ENCODE results near the gene SLC35B4.

- TF ChIP-seq EZH2 (IDR thresholded peaks at IDR 0.05; ENCODE audit: insufficient read depth, poor library complexity, severe bottlenecking): no peak
- TF ChIP-seq EZH2phosphoT487 (IDR thresholded peaks at IDR 0.05; ENCODE audit: insufficient read depth, low read depth): no peak
These were observed 47.9 kb upstream of the SLC35B4 start for GRCh38 chr7:134364619-134365037.

Data from GM23248 (cell line).